Endothelial cell of umbilical vein (primary cell): ENCODE data around the gene YARS2.

Experiments
- CTCF ChIP-seq, 2 donors: IDR thresholded peaks; 1 replicate in 1 of 2; 2 replicates in 1 of 2; pipeline ENCODE4 v1.5.1; 2011; ENCODE audit warnings: low read length in 2 of 2, mild to moderate bottlenecking in 2 of 2, moderate library complexity in 2 of 2, control low read depth in 1 of 2, inconsistent platforms in 1 of 2, low read depth in 1 of 2; ENCODE audit not compliant: insufficient read depth in 1 of 2; ENCODE audit errors: extremely low read depth in 1 of 2
- EZH2 ChIP-seq: IDR thresholded peaks from 2 replicates; pipeline ENCODE4 v1.6.1; 2012; ENCODE audit warnings: borderline replicate concordance, low read depth, mild to moderate bottlenecking, moderate library complexity, low read length, inconsistent platforms; ENCODE audit not compliant: severe bottlenecking
- POLR2A ChIP-seq: IDR thresholded peaks from 2 replicates; pipeline ENCODE4 v1.6.1; 2012; ENCODE audit warnings: low read depth, mild to moderate bottlenecking, control low read depth, low read length

- TF ChIP-seq CTCF (IDR thresholded peaks at IDR 0.05; ENCODE audit: extremely low read depth in 1 of 2, insufficient read depth in 1 of 2, low read depth in 1 of 2, low read length in 2 of 2) (no peak), POLR2A (no peak), EZH2 (no peak)
These were observed 20.6 kb upstream of the YARS2 start for GRCh38 chr12:32776258-32776657.
